DMS53 (cell line): ENCODE data around the gene ITGB5.
"Not testable (repeated sequence)": the region's sequence is repeated elsewhere in the genome, so short reads cannot be mapped to it uniquely, and the experiment has no call there.

Experiments used
- DNase-seq: peaks from one replicate; lab custom pipeline; 2025; lab: John Stamatoyannopoulos, UW

ITGB5 gene

GRCh38 chr3:124788254-124788745, 98.9 kb downstream of the ITGB5 start:
- DNase-seq: no peak

- no peak for DNase-seq
These were observed 99.5 kb downstream of the ITGB5 start for GRCh38 chr3:124787476-124788195.

- peak; percentile 19 for DNase-seq
These were observed 100.5 kb downstream of the ITGB5 start for GRCh38 chr3:124786511-124787241.

DNA sequence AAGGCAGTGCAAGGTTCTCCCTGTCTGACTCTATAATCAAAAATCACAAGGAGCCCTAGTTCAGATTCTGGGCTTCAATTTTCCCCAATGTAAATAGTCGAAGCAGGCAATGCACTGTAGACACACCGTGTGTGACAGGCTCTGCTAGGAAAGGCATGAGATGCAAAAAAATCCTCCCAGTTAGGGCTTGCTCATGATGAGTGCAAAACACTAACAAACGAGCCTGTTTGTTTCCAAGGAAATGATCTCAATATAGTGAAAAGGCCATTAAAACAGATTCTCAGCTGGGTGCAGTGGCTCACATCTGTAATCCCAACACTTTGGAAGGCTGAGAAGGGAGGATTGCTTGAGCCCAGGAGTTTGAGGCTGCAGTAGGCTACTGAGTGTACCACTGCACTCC, 101.2 kb downstream of the ITGB5 start:
- no peak for DNase-seq

GRCh38 chr3:124784686-124785382, 102.3 kb downstream of the ITGB5 start:
- no peak for DNase-seq

GRCh38 chr3:124783696-124784095, 103.5 kb downstream of the ITGB5 start:
- DNase-seq: no peak

DNA sequence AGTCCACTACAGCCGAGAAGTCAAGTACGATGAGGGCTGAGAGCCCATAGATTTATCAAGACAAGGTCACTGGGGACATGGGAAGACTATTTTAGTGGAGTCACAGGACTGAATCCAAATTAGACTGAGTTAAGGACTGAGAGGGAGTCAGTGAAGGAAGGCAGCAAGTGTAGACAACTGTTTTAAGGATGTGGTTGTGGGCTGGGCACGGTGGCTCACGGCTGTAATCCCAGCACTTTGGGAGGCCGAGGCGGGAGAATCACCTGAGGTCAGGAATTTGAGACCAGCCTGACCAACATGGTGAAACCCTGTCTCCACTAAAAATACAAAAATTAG, 104.8 kb downstream of the ITGB5 start:
- not testable (repeated sequence) for DNase-seq

DNA sequence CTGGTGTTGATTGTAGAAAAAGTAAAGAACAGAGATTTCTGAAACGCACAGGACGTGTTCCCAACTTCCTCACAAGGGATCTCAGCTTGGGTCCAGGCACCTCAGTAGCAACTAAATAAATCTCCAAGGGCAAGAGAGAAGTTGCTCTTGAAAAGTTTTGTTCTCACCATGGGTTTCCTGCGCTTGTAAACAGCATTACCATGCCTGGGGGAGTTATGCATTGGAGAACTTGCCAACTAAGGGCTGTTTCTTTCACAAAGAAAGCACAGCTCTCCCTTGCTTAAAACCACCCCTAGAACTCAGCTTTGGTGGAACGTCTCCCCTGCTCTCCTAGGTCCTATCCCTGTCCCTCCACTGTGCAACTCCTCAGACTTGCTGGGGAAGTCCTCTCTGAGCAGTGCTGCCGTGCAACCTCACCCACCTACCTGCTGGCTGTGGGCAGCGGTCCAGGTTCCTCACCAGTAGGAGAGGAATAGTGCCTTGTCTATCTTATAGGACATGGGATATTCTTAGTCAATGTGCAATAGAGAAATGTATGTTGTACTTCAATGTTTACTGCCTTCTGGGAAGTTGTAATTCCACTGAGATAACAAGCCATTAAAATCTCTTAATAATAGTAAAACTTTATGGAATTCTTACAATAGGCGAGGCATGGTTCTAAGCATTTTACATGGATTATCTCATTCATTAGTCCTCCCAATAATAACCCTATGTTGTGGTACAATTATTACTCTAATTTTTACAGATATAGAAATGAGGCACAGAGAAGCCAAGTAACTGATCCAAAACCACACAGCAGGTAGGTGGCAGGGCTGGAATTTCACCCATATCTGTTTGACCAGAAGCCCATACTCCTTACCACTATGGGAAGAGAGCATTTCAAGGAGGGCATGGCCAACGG, 105.4 kb downstream of the ITGB5 start:
- no peak for DNase-seq

DNA sequence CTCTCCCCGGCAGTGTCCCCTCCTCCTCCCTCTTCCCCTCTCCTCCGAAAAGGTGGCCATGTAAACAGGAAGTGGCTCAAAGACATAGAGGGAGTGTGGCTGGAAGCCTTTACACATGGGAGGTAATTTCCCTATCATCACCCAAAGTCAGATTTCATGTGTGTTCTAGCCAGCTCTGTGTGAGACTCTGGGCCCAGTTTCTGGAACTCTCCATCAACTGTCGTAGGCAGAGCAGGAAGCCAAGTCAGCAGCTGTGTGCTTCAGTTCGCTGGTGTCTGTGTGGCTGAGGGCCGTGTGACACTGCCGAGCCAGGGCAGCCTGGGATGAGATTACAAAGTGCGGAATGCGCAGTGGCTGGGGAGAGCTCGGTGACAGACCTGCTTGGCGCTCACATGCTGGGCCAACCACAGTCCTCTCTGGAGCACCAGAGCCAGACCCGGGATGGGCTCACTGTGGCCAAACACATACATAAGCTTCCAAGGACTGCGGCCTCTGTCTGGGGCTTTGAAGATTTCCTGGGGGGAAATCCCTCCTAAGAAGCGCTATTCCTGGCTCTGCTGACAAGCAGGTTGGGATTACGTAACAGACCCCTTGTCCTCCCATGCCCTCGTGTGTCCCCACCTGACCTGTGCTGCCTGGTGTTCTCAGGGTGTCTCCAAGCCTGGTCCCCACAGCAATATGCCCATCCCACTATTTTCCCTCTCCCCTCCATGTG, 106.2 kb downstream of the ITGB5 start:
- DNase-seq: no peak

DNA sequence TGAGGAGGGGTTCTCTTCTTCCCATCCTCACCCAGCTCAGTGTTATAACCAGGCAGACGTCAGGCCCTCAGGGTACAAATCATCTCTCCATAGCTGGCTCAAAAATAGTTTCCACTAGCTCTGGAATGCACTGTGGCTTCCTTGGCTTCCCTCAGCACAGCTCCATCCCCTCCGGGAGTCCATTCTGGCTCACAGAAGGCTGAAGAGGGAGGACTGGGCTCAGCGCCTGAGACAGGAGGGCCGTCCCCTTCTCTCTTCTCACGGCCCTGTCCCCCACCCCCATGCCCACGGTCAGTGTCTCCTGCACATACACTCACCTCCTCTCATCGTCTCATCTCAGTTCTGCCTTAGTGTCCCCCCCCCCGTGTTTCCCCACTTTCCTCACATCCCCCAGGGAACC, 106.8 kb downstream of the ITGB5 start:
- no peak for DNase-seq

- no peak for DNase-seq
These were observed 107.4 kb downstream of the ITGB5 start for GRCh38 chr3:124779751-124780191.

GRCh38 chr3:124779116-124779515, 108.0 kb downstream of the ITGB5 start:
- no peak for DNase-seq

DNA sequence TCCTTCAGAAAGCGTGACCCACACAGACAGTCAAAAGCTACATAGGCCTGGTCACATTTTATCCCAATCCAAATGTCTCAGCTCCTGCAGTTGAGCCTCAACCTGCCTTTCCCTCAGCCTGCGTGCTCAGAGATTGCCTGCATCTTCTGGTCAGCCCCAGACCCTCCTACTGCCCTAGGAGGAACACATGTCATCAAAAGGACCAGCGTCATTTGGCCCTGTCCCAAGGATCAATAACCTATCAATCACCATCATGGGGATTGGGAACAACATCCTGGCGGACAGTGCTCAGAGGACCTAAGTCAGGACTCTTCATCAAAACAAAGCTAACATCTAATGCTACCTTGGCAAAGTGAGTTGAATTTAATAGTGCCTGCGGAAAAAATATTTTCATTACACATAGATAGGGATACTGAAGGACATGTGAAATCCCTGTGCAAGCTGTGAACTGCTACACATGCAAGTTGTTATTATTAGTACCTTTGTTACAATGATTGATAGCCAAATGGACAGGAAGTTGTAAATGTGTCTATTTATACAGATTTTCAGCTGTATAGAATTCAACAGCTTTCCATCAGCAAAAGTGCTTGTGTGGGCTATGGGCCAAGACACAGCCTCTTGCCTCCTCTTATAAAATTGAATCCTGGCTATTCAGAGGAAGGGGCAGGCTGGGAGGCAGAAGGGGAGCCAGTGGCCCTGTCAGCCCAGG, 109.2 kb downstream of the ITGB5 start:
- no peak for DNase-seq

DNA sequence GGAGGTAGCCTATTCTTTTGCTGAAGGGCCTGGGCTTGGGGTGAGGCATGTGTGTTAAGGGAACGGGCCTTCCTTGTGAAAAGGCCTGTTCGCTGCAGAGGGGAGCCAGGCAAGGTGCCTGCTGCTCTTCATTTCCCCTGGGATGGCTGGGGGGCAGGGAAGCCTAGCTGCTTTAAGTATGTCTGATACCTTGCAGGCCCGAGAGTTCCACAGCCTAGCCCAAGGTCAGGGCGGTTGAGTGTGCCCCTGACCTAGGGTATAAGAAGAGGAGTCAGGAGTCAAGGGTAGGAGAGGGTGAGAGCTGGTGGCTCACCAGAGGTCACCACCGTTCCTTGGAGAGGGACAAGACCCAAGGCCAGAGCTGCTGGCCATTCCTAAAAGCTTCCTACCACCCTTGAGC, 110.3 kb downstream of the ITGB5 start:
- no peak for DNase-seq

- no peak for DNase-seq
These were observed 111.3 kb downstream of the ITGB5 start for GRCh38 chr3:124775877-124776276.

DNA sequence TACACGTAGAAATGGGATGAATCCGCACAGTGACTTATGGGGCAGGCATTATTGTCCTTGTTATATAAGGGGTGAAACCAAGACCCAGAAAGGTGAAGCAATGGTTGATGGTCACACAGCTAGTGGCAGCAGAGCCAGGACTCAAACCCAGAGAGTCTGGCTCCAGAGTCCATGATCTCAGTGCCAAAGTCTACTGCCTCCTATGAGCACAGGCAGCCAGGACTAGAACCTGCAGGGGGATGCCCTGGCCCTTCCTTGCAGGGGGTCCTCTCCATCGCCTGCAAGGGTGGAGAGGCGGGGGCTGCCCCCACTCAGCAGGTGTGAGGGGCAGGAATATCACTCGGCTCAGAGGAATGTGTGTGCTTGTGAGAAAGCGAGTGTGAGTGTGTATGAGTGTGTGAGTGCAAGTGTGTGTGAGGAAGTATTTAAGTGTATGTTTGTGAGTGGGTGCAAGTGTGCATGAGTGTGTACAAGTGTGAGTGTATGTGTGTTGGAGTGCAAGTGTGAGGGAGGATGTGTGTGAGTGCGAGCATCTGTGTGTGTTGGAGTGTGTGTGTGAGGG, 112.2 kb downstream of the ITGB5 start:
- DNase-seq: no peak

DNA sequence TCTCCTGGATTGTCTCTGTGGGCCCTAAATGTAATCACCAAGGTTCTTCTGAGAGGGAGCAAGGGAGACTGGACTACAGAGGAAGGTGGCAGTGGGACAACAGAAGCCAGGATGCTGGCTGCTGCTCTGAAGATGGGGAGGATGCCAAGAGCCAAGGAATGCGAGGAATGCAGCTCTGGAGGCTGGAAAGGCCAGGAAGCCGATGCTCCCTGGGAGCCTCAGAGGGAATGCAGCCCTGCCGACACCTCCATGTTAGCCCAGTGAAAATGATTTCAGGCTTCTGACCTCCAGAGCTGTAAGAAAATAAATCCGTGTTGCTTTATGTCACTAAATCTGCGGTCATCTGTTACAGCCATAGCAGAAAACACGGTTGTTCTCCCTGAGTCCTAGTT, 112.8 kb downstream of the ITGB5 start:
- DNase-seq: no peak

- DNase-seq: no peak
These were observed 113.5 kb downstream of the ITGB5 start for GRCh38 chr3:124773351-124774326.
